Measurements from ENCODE around the gene VAMP5.

Gene VAMP5

DNA sequence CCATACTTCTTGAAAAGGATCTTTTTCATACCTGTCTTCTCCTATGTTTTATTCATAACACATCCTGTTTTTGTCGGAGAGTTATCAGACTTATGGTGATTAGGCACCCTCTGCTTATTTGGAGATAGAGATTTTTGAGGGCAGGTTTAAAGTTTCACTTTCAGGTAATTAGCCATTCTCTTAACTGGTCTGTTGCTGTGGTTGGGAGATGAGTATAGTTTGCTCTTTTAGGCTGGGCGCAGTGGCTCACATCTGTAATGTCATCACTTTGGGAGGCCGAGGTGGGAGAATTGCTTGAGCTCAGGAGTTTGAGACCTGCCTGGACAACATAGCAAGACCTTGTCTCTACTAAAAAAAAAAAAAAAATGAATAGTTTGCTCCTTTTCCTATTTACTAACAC lies 58.5 kb downstream of the VAMP5 start:
- DNase-seq, result no peak

All from Kasumi-1 (cell line).